HUES48 (cell line): Measurements from ENCODE around the gene CCDC120.

Experiments
- H3K27ac ChIP-seq: one replicate; pipeline ENCODE4 v1.7.0; 2013; ENCODE audit warnings: low read depth, low read length, inconsistent platforms
- H3K27me3 ChIP-seq: 2 replicates; pipeline ENCODE4 v1.6.1; 2013; ENCODE audit warnings: mild to moderate bottlenecking, low read length; ENCODE audit not compliant: control insufficient read depth, insufficient read depth
- H3K36me3 ChIP-seq: 2 replicates; pipeline ENCODE4 v1.6.1; 2013; ENCODE audit warnings: low read length; ENCODE audit not compliant: control insufficient read depth, insufficient read depth
- H3K4me1 ChIP-seq: 2 replicates; pipeline ENCODE4 v1.6.1; 2013; ENCODE audit warnings: mild to moderate bottlenecking, low read length; ENCODE audit not compliant: control insufficient read depth, insufficient read depth
- H3K4me3 ChIP-seq: 2 replicates; pipeline ENCODE4 v1.5.1; 2013; ENCODE audit warnings: mild to moderate bottlenecking, low read depth, low read length
- H3K9ac ChIP-seq: 2 replicates; pipeline ENCODE4 v1.6.1; 2013; ENCODE audit warnings: mild to moderate bottlenecking, low read depth, low read length, moderate library complexity
- H3K9me3 ChIP-seq: 2 replicates; pipeline ENCODE4 v1.6.1; 2013; ENCODE audit warnings: low read length; ENCODE audit not compliant: control insufficient read depth, insufficient read depth

Gene CCDC120

DNA sequence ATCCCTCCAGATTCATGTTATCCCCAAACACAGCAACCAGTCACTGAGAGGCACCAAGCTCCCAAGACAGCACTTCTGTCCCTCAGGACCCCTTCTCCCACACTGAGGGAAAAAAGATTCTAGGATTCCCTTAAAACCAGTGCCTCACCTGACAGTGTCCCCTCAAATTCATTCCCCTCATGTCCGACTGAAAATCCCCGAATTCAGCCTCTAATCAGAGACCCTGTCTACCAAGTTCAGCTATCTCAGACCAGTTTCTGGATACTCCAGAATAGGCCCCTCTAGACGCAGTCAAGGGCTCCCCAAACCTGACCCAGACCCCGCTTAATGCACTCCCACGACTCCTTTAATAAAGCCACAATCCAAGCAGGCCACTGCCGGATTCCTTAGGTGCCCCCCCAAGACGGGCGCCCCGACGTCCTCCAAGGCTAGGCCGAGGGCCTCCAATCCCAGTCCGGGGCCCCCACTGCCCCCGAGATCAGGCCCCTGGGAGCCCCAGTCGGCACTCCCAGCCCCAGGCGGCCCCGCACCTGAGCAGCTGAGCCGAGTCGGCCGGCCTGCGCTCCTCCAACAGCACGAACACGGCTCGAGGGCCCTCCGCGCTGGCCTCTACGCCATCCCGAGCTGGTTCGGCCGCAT lies 16.1 kb upstream of the CCDC120 start:
- Histone ChIP-seq H3K4me1 (peaks cover 9% of the 10 kb centered on the region), H3K27ac (peak overlapping the region; percentile 98), H3K27me3 (no peaks in the 10 kb centered on the region), H3K9ac (peak overlapping the region; percentile 49), H3K4me3 (peak overlapping the region; percentile 82), H3K9me3 (peaks cover 12% of the 10 kb centered on the region), H3K36me3 (peaks cover 19% of the 10 kb centered on the region)

DNA sequence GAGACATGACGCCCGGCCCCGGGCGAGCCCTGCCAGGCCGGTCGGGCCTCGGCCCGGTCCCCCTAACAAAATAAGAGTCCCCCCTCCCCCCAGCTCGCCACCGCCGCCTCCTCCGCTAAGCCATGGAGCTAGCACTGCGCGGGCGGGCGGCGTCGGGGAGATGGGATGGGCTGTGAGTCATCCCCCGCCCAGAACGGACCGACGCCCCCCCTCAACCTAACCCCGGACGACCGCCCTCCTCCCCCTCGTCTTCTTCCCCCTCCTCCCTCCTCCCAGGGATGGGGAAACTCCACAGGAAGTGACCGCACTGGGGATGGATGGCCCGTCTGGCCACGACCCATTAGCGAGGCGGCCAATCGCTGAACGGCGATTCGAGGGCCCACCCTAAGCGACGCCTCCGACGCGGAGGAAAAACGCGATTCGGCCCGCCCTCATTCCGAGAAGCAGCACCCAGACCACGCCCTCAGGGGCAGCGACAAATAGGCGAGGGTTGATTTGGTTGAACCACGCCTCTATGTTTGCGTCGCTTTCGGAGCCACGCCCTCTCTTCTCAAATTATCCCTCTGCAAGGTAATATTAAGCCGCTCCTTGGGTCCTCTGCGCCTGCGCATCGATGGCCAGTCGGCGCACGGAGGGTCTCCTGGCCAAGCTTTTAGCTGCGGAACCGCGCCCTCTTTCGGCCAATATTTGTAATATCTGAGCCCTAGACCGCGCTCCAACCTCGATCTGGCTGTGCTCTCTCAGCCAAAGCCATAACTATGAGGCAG lies 15.4 kb upstream of the CCDC120 start, which contains the start of gene TFE3:
TFE3 (minus strand) TSS at position 138 of the 767 bp plus-strand sequence; CDS start at position 7, 131 bp downstream.
- Histone ChIP-seq H3K9me3 (peaks cover 10% of the 10 kb centered on the region), H3K4me3 (peak within 1 kb of the TSS; percentile 82), H3K27ac (peak within 1 kb of the TSS; percentile 98), H3K4me1 (peaks cover 9% of the 10 kb centered on the region), H3K27me3 (no peaks in the 10 kb centered on the region), H3K36me3 (peaks cover 12% of the 10 kb centered on the region), H3K9ac (peak within 1 kb of the TSS; percentile 49)

DNA sequence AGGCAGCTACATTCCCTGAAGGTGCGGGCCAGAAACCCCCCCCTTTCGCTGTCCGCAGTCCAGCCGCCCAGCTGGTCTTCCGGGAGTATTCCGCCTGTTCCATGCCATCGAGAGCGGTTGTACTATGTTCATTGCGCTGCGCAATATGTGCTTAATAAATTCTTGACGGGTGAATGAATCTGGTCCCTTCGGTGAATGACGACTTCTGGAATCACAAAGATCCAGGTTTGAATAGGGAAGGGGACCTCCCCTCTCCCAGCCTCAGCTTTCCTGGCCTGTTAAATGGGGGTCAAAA lies 14.9 kb upstream of the CCDC120 start:
- peaks cover 8% of the 10 kb centered on the region for H3K4me1 ChIP-seq
- H3K36me3 ChIP-seq: peaks cover 7% of the 10 kb centered on the region
- H3K9me3 ChIP-seq: peaks cover 10% of the 10 kb centered on the region
- no peak overlapping the region for H3K9ac ChIP-seq
- peak overlapping the region; percentile 52 for H3K4me3 ChIP-seq
- no peaks in the 10 kb centered on the region for H3K27me3 ChIP-seq
- H3K27ac ChIP-seq: peak overlapping the region; percentile 71

DNA sequence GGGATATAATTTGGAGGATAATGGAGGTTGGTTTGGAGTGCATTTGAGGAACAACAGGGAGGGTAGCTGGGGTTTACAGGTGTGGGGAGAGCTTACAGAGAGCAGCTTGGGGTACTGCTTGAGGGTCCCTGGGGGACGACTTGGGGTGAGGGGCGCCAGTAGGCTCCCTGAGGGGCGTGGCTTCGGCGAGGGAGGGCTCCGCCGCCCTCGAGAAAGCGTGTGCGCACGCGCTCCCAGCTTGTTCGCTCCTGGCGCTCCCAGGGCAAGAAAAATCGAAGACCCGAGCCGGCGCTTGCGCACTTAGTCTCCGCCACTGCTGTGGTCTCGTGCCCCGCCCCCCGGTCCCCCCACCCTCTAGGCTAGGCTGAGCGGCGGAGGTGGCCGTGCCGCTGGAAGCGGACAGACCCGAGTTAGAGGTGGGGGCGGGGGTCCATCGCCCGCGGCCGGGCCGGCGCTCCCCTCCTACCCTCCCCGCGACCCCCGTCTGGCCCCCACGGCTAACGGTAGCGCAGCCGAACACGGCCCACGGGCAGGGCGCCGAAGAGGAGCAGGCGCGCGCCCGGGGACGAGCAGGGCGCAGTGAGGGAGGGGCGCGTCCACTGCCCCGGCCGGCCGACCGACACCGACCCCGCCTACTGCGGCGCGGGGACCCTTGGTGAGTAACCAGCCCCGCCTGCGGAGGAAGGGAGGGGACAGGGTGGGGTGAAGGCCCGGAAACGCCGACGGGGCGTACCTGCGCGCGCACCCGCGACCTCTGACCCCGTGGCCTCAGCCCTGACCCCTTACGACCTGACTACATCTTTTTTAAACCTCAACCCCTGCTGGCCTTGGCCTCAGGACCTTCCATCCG lies 5.4 kb upstream of the CCDC120 start:
- Histone ChIP-seq H3K36me3 (no peaks in the 10 kb centered on the region), H3K9ac (no peak overlapping the region; the same call in 1 of the 2 replicates), H3K27me3 (no peaks in the 10 kb centered on the region), H3K27ac (peak overlapping the region; percentile 92), H3K4me1 (no peaks in the 10 kb centered on the region), H3K9me3 (peaks cover 30% of the 10 kb centered on the region), H3K4me3 (peak overlapping the region; percentile 62)

DNA sequence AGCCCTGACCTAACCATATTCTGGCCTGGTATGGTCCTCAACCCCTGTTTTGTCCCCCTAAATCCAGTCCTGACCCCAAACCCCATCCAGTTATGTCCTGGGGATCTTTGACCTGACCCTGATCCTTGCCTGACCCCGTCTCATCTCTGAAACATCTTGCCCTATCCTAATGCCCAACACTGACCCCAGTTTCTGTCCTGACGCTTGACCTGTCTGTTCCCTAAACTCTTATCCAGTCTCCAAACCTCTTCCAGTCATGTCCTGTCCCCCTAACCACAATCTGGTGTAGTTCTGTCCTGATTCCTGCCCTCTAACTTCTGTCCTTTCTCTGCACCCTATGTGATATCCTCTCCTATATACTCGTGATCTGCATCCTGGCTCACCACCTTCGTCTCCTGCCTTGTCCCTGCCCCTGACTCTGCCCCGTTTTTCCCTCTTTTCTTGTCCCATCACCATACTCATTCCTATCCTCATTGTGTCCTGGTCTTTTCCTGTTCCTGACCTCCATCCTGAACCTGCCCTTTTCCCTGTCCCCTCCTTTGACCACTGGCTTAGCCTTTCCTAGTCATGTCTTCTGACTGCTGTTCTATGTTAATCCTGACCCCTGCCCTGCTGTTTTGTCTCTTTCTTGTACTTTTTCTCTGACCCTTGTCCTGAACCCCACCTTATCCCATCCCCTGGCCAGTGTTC lies 4.6 kb upstream of the CCDC120 start:
- Histone ChIP-seq H3K36me3 (no peaks in the 10 kb centered on the region), H3K4me3 (peak overlapping the region; percentile 62), H3K4me1 (no peaks in the 10 kb centered on the region), H3K27me3 (no peaks in the 10 kb centered on the region), H3K27ac (peak overlapping the region; percentile 92), H3K9me3 (peaks cover 29% of the 10 kb centered on the region), H3K9ac (no peak overlapping the region)

DNA sequence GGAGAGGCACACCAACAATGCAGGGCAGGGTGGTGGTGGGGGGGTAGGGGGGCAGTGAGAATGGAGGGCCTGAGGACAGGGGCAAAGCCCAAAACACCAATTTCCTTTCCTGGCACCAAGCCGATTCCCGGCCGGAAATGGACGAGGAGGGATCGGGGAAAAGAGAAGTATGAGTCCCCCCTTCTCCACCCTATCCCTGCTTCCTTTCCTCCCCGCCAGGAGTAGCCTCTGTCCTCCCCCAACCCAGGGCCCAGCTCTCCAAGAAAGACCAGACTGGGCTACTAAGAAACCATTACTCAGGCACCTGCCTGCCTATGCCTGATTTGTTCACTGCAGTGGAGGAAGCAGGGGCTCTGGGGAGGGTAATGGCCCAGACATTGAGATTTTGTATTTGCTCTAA lies 402 bp downstream of the CCDC120 start:
- Histone ChIP-seq H3K9me3 (peaks cover 36% of the 10 kb centered on the region), H3K4me1 (no peaks in the 10 kb centered on the region), H3K27me3 (no peaks in the 10 kb centered on the region), H3K36me3 (peaks cover 3% of the 10 kb centered on the region; the same call in 1 of the 2 replicates), H3K27ac (peak overlapping the region; percentile 65), H3K9ac (no peak overlapping the region; the same call in 1 of the 2 replicates), H3K4me3 (peak overlapping the region; percentile 60)

DNA sequence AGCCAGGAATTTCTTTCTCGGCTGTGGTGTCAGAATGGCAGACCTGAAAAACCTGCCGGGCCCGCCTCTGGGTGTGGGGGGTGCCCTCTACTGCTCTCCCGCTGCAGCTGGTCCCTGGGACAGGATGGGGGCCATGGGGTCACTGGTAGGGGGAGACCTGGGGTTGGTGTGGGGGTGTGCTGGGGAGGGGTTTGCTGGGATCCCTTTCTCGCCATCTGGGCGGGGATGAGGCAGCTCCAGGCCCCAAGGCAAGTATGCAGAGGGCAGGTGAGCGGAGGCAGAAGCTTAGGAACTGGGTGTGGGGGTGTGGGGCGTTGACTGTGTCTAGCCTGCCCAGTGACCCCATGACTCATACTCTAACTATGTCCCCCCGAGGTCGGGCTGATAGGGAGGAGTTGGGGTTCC lies 884 bp downstream of the CCDC120 start:
- H3K27ac ChIP-seq: peak overlapping the region; percentile 65
- H3K9ac ChIP-seq: no peak overlapping the region
- H3K36me3 ChIP-seq: peaks cover 8% of the 10 kb centered on the region; the same call in 1 of the 2 replicates
- H3K4me3 ChIP-seq: peak overlapping the region; percentile 60
- peaks cover 39% of the 10 kb centered on the region for H3K9me3 ChIP-seq
- no peaks in the 10 kb centered on the region for H3K27me3 ChIP-seq
- no peaks in the 10 kb centered on the region for H3K4me1 ChIP-seq

DNA sequence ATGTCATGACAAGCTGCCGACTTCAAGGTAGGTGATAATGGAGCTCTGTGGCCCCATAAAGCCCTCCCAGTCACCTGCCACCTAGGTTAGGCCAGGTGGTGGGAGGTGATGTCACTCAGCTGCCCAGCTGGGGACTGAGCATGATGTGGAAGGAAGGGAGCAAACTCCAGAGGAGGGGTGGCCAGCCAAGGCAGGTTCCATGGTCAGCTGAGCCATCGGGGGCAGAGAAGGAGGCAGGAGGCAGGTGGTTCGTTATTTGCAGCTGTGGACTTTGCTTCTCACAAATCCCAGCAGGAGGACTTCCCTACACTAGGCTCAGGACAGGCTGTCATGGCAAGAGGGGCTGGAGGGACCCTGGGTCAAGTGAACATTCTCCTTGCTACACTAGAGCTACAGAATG lies 2.1 kb downstream of the CCDC120 start:
- Histone ChIP-seq H3K9me3 (peaks cover 35% of the 10 kb centered on the region), H3K9ac (no peak overlapping the region), H3K4me1 (no peaks in the 10 kb centered on the region), H3K36me3 (peaks cover 13% of the 10 kb centered on the region; the same call in 1 of the 2 replicates), H3K4me3 (no peak overlapping the region), H3K27me3 (no peaks in the 10 kb centered on the region), H3K27ac (no peak overlapping the region)

DNA sequence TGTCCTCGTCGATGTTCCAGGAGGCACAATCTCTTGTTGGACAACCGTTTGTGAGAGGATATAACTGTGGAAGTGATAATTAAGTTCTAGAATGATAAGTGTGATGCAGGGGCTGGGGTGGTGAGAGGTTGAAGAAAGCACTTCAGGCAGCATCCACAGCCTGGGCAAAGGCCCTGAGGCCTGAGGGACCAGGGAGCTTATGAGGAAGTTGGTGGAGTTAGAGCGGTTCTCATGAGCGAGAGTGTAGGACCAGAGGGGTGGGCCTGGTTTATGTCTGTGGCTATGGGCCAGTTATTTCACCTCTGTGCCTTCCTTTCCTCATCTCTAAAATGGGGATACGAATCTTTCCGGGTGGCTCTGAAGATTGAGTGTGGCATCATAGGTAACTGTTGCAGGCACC lies 2.7 kb downstream of the CCDC120 start:
- H3K4me1 ChIP-seq: no peaks in the 10 kb centered on the region
- no peak overlapping the region for H3K9ac ChIP-seq
- H3K36me3 ChIP-seq: peaks cover 15% of the 10 kb centered on the region; the same call in 1 of the 2 replicates
- peaks cover 34% of the 10 kb centered on the region for H3K9me3 ChIP-seq
- H3K4me3 ChIP-seq: no peak overlapping the region
- no peaks in the 10 kb centered on the region for H3K27me3 ChIP-seq
- H3K27ac ChIP-seq: no peak overlapping the region

DNA sequence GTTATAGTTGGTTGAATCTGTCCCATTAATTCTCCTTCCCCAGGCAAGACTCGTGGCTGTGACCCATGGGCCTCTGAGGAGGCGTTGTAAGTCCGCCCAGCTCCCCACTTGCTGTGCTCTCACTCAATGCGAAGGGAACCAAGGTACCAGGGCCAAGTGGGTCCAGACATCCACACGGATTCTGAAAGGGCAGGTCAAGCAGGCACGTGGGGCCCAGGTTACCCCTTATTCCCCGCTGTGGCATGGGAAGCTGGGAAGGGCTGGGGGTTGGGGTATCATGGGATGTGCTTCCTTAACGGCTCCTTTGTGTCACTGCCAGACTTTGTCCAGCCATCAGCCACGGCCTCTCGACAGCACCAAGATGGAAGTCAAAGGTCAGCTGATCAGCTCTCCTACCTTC lies 3.1 kb downstream of the CCDC120 start:
- Histone ChIP-seq H3K9ac (no peak overlapping the region), H3K36me3 (peaks cover 16% of the 10 kb centered on the region; the same call in 1 of the 2 replicates), H3K4me1 (no peaks in the 10 kb centered on the region), H3K4me3 (no peak overlapping the region), H3K9me3 (peaks cover 34% of the 10 kb centered on the region), H3K27me3 (no peaks in the 10 kb centered on the region), H3K27ac (no peak overlapping the region)
